HG02588 (cell line): ENCODE results near the gene ARPC2.

ENCODE experiments used
- ATAC-seq: cut with Tn5 transposase; IDR thresholded peaks from one replicate; pipeline ENCODE4 v1.9.1; 2021; ENCODE audit warnings: mild to moderate bottlenecking, moderate library complexity; ENCODE audit not compliant: unreplicated experiment

ARPC2 gene

DNA sequence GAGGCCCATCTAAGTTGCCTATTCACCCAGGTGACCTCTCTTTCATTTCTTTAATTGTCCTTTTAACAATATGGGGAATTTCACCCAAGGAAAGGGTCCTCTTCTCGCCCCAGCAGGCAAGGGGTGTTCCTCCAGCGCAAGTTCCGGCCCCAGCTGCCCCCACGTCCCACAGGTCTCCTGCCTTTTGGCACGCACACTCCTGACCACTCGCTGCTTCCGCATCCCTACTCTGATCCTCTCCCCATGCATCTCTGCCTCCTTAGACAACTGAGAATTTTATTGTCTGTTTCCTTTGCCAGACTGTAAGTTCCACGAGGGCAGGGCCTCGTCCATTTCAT is 684 bp upstream of the ARPC2 start:
- no peak for ATAC-seq

DNA sequence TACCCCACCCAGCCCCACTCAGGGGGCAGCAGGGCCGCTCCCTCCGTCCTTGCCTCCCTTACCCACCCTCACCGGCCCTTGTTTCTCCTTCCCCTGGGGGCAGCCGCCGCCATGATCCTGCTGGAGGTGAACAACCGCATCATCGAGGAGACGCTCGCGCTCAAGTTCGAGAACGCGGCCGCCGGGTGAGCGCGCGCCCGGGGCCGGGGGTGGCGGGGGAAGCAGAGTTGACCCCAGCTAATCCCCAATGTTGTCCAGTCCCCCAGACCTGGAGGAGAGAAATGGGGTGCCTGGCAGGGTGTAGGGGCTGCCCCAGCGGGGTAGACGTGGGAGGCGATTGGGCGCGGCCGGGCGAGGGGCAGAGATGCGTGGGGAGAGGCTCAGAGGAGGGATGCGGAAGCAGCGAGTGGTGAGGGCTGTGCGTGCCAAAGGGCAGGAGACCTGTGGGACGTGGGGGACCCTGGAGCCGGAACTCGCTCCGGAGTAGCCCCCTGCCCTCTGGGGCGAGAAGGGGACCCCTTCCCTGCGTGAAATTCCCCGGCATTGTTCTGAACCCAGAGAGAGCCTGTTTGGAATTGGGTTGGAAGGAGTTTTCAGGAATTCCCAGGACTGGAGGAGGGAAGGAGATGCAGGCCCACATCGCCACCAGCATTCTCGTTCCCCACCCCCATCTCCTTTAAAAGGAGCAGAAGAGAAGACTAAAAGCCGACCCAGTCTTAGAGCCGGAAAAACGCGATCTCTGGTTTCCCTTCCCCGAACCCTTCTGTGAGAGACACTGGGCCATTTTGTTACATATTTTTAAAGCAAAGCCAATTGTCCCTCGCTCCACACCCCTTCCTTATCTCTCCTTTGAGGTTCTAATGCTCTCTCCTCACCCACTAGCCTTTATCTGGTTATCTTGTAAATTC is 625 bp downstream of the ARPC2 start:
- peak; percentile 42 for ATAC-seq

DNA sequence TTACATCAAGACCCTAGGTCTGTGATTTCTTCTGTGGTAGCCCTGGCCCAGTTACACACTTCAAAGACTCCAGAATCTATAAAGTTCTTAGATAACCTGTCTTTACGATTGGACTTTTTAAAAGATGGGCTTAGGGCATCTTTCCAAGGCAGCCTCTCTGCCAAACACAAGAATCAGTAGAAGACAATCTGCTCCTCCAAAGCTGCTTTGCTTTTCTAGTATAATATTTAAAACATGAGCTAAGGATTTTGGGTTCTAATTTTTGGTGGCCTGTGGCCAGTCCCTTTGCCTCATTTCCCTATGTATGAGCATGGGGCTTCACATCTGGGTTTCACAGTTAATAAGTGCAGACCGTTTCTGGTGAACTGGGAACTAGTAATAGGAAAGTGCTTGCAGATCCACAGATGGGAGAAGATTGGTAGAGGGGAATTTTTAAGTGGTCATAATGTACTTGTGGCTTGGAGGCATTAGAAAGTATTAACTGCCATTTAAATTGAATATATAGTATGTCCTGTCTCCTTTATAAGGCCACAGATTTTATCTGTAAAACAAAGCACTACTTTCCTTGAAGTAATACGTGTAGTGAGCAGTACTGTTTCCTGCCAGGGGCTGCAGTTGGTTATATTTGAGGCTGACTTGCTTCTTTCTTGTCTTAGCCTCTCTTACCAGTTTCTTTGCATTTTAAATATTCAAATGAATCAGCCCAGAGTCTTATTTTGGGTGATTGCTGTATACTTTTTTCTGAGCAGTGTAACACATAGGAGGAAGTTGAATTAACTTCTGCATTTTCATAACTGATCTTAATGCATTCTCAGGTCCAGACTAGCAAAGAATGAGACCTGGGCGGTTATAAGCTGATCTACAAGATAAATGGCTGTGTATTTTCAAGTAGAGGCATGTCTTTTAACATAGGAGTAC is 1.5 kb downstream of the ARPC2 start:
- peak; percentile 51 for ATAC-seq

DNA sequence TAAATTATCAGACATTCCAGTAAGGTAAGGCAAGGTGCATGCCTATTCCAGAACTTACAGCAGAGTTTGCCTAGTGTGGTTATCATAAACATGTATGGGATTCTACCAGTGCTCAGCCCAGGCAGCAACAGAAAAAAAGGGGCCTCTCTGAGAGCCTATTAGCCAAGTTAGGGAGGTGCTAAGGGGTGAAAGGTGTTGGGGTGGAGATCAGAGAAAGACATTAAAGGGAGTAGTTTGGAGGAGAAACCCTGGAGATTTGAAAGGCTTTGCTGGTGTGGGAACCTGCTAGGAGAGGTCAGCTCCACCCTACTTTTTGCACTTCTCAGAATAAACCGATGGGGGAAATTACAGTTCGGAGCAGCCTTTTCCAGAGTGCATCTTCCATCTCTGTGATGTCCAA is 2.9 kb downstream of the ARPC2 start:
- no peak for ATAC-seq

DNA sequence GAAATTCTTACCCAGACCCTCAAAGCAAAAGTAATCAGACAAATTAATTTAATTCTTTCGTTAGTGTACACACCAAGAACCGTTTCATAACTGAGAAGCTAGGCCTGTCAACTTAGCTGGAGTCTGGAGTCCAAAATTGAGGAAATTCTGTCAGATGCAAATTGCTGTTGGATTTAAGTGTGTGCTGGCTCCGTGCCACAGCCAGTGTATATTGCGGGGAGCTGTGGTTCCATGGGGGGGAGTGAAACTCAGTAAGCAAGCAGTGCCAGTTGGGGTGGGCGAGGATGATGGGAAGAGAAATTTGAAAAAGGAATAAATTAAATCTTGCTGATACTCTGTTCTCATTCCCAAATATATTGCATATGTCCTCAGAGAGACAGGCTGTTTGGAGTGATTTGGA is 4.0 kb downstream of the ARPC2 start:
- no peak for ATAC-seq

DNA sequence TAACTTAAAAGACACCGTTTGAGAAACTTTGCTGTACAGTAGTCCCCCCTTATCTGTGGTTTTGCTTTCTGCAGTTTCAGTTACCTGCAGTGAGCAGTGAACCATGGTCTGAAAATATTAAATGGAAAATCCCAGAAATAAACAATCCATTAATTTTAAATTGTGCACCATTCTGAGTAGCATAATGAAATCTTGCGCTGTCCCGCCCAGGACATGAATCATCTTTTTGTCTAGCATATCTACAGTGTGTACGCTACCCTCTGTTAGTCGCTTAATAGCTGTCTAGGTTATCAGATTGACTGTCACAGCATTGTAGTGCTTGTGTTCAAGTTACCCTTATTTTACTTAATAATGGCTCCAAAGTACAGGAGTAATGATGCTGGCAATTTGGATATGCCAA is 6.1 kb downstream of the ARPC2 start:
- ATAC-seq, result no peak

DNA sequence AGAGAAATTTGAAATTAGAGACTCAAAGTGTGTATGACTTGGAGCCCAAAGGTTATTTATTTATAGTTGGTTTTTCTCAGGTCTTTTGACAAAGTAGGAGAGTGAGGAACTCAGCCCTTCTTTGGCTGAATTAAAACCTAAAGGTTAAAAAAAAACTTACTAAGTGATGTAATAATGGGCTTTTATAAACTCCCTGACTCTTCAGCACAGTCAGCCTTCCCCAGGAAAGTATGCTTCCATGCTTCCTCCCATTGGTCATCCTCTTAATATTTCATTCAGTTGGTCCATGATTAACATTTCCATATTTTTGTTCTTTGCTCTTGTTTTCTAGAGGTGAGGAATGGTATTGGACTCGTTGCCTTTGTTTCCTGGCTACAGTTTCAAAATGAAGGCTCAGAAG is 7.2 kb downstream of the ARPC2 start:
- ATAC-seq, result no peak

DNA sequence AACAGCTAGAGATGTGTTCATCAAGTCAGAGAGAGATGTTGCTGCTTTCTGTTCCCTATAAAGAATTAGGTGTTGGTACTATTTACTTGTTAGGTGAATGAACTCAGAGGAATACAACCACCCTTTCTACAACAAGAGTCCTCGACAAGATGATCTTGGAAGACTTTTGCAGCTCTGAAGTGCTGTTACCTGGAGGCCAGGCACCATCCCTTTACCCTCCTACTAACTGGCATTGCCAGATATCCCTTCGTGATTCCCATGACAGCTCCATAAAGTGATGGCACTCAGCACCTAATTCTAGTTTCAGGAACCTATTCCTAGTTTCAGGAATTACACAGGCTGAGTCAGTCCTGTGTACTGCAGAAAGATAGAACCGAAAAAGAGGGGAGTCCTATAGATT is 9.9 kb downstream of the ARPC2 start:
- no peak for ATAC-seq

DNA sequence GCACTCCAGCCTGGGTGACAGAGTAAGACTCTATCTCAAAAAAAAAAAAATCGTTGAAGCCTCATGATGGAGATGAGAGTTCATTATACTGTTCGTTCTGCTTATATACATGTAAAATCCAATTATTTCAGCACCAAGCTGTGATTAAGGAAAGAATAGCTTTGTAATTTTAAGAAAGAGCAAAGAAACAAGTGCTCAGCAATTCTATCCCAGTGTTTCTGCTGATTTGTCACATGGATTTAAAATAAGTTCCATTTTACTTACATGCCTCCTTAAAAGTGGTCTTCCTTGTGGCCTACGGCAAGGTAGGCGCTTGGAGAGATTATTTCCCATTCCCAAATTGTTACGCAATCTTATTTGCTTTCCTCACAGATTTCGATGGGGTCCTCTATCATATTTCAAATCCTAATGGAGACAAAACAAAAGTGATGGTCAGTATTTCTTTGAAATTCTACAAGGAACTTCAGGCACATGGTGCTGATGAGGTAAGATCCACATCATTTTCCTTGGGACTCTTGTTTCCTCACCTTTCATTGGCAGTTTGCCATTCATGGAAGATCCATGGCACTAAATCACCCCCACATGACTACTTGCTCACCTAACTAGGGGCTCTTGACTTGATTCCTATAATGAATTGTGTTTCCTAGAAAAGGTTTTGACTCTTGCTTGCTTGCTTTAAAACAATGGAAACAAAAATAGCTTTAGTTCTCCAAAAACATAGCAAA is 11.5 kb downstream of the ARPC2 start:
- no peak for ATAC-seq

DNA sequence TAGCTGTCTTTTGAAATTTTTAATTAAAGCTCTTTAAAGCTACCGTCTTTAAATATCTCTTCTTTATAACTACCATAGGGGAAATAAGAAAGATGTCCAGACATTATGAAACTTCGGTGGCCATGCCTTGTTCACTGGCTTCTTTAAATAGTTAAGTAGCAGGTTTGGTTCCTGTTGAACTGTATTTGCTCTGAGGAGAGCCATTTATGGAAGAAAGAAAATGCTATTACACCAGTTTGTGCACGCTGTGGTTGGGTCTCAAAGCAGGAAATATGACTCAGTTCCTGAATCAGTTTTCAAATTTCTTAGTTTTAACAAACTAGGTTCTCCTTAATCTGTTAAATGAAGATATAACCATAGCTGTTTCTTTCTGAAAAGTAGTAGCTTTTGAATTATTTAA is 12.2 kb downstream of the ARPC2 start:
- ATAC-seq, result peak; percentile 85

DNA sequence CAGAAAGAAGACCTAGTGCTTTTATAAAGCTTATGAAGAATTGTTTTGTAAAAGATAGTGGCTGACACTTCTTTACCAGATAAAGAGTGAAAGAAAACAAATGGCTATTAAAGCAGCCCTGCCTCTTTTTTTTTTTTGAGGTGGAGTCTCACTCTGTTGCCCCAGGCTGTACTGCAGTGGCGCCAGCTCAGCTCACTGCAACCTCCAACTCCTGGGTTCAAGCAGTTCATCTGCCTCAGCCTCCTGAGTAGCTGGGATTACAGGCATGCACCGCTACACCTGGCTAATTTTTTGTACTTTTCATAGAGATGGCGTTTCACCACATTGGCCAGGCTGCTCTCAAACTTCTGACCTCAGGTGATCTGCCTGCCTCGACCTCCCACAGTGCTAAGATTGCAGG is 12.9 kb downstream of the ARPC2 start:
- no peak for ATAC-seq

DNA sequence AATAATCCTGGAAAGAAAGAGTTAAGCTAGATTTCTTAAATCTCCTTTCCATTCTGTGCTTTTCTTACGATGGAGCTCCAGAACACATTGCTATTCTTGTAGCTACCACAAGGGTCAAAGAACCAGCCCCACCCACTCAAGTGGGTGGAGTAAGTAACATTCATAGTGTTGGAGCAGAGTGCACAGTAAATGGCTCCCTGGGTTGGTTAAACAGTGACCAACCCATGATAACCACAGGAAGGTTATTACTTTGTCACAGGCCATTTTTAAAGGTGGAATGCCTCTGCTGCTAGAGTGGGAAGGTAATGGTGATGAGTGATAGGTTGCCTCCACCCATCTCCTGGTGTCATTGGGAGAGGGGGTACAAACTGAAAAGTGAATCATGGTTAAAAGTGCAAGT is 13.9 kb downstream of the ARPC2 start:
- peak; percentile 55 for ATAC-seq

DNA sequence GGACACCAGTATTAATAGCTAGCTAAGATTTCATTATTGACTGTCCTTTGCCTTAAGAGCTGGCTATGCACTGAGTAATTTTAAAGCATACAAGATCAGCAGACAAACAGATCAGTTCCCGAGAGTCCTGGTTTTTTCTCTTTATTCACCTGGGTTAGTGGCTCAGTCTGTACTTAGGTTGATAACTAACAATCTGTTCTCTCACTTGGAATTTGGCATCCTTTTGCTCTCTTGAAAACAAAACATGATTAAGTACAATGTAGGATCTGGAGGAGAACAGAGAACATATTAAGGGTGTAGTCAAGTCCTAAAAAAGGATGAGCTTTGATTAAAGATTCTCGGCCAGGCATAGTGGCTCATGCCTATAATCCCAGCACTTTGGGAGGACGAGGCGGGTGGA is 16.6 kb downstream of the ARPC2 start:
- ATAC-seq, result no peak

DNA sequence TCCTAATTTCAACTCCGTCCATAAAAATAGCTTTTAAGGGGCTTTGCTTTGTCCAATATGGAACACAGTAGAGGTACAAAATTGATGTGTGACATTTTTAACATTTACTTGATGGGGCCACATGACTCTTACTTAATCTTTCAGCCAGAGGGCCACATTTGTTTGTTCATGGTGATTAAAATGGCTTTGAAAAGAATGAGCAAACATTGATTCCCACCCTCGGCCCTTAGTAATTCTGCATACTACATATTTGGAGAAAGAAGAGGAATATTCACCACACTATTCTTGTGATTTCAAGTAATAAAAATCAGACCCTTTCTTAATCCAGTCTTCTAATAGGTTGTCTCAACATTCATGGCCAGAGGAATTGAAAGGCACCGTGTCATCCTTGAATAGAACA is 17.5 kb downstream of the ARPC2 start:
- no peak for ATAC-seq

DNA sequence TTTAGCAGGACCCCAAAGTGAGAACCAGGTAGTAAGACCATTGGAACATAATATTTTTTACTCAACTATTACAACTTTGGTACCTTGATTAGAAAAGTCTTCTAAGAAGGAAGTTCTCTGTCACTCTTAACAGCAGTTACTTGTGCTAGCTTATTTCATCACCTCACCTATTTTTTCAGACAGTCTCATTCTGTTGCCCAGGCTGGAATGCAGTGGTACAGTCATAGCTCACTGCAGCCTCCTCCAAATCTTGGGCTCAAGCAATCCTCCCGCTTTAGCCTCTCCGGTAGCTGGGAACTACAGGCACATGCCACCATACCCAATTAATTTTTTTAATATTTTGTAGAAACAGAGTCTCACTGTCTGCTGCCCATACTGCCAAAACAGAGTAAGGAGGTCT is 18.0 kb downstream of the ARPC2 start:
- no peak for ATAC-seq

DNA sequence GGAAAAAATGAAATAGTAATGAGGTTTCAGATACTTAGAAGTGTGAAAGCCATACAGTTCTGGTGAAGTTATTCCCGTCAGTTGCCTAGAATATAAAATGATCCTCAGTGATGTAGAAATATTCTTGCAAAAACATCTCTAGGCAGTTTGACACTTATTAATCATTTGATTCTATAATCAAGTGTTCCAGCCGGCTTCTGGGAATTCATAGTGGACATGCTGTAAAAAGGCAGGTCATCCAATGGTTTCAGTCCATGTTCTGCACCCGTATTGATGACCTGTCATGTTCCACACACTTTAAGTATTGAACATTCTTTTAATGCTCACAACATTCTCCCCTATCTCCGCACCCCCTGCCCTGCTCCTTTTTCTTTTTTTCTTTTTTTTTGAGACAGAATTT is 19.8 kb downstream of the ARPC2 start:
- no peak for ATAC-seq

DNA sequence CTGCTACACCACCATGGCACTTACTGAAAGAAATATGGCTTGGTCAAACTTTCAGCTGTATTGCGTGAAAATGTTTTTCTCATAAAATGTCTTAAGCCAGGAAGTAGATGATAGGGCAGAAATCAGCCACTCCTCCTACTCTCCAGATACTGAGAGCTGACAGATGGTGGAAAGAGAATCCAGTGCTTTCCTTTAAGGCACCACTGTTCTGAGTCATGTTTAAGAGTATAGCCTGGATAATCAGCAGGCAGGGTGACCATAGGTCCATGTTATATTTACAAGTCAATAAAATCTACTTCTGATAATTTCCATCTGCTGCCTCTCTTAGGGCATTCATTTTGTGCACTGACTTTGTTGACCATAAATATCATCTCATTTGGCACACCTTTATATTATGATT is 21.9 kb downstream of the ARPC2 start:
- no peak for ATAC-seq

DNA sequence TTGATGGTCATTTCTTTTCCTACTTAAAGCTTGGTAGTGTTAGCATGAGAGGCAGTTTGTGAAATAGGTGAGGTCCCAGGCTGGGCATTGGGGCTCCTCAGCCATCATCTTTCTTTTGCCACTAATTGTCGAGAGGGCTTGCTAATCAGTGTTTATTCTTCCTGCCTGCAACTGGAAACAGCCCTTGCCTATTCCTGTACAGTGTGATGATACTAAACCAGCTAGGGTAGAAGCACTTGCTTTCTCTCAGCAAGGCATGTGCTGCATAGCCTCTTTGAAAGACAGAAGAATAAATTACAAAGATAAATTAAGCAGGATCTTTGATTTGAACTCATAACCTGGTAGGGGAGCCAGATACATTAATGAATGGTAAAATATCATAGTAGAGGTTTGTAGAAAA is 27.2 kb downstream of the ARPC2 start:
- ATAC-seq, result no peak

DNA sequence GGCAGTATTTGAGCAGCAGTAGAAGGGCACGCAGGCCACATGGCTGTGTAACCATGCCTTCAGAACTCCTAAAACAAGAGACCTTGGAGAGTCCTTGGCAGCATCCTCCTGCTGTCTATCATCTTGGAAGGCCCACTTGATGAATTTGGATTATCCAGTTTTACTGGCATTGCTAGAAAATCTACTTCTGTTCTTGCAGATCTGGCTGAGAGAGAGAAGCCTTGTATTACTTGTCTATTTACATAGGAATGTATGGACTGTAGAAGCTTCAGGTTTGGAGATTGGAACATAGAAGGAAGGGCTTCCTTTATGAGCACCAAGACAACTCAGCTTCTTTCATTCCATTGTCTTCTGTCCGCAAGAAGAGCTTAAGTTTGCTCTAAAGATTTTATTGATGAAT is 27.7 kb downstream of the ARPC2 start:
- no peak for ATAC-seq

DNA sequence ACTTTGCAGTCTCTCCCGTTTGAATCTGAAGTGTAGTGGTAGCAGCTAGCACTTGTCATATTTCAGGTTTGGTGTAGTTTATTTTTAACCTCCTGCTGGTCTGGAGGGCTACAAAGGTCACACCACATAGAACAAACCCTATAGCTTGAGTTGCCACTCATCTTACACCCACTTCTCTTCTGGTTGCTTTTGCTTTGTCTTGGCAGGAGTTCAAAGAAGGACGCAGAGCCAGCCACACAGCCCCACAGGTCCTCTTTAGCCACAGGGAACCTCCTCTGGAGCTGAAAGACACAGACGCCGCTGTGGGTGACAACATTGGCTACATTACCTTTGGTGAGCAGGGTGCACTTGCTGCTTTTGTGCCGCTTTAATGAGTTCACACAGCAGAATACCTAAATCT is 28.2 kb downstream of the ARPC2 start:
- ATAC-seq, result no peak

DNA sequence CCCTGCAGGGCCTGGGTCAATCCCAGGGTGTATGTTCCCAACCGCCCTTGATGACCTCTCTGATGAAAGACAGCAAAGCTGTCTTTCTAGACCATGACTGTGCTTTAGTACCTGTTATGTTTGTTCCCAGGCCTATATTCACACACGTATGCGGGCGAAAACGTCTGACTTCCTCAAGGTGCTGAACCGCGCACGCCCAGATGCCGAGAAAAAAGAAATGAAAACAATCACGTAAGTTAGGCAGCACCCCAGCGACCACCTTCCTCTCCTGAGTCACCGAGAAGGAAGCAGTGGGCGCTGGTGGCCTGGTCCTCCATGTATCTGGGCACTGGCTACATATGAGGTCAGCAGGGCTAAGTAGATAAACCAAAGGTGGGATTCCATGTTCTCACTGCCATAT is 32.7 kb downstream of the ARPC2 start:
- ATAC-seq, result no peak
